ENCODE results near the gene CD14. TPM values are rescaled to one million over a fixed set of nuclear protein-coding genes. Genes with fewer than 3 reads are reported as not detected.

The CD14 gene
- total and polyA plus RNA-seq, 8 donors = 4.3 to 45.8 (median 14.7) TPM

DNA sequence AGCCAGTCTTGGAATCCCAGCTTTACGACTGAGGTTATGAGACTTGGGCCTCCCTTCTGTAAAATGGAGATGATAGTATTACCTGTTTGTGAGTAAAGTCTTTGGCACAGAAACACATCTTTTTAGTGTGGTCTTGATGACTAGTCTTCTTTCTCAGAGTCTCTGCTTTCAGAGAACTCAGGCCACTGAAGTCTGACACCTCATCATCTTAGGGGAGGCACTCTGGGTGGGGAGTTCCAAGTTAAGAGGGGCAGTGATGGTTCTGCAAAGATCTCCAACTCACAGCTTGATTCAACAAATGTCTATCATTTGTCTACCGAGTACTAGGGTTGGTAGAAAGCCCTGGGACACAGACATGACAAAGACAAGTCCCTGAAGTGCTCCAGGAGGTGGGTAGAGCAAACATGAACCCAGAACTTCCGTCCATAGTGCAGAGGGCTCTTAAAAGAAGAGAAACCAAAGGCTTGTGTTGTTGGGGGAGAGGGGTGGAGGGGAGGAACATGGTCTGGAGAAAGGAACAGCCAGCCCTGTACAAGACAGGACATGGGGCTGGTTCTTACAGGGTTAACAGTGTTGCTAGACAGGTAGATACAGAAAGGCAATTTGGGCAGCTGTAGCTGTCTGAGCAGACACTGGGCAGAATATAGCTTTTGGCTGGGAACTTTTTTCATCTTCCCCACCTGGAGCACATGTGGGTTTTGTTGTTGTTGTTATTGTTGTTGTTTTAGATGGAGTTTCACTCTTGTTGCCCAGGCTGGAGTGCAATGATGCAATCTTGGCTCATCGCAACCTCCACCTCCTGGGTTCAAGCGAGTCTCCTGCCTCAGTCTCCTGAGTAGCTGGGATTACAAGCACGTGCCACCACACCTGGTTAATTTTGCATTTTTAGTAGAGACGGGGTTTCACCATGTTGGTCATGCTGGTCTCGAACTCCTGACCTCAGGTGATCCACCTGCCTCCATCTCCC, 2.6 kb upstream of the CD14 start:
- no peak for DNase-seq
- Histone ChIP-seq H3K4me3 (no peak overlapping the region), H3K27me3 (no peaks in the 10 kb centered on the region), H3K36me3 (no peaks in the 10 kb centered on the region), H3K9me3 (no peaks in the 10 kb centered on the region), H3K4me1 (peaks cover 0 to 15% (median 0%) of the 10 kb centered on the region in 3 donors), H3K27ac (no peak overlapping the region)
- intact Hi-C loops (cut with DNase I) = loop anchor here in 2 of 3 donors (10.0 kb wide), 2 partner anchors 71 to 271 kb away; partner anchors contain the start of genes APBB3 (in 1 of the 2), SLC35A4 (in 1 of the 2) and SLC4A9 (in 1 of the 2)
- no peak for FAIRE-seq
- TF ChIP-seq, protein P1, sequence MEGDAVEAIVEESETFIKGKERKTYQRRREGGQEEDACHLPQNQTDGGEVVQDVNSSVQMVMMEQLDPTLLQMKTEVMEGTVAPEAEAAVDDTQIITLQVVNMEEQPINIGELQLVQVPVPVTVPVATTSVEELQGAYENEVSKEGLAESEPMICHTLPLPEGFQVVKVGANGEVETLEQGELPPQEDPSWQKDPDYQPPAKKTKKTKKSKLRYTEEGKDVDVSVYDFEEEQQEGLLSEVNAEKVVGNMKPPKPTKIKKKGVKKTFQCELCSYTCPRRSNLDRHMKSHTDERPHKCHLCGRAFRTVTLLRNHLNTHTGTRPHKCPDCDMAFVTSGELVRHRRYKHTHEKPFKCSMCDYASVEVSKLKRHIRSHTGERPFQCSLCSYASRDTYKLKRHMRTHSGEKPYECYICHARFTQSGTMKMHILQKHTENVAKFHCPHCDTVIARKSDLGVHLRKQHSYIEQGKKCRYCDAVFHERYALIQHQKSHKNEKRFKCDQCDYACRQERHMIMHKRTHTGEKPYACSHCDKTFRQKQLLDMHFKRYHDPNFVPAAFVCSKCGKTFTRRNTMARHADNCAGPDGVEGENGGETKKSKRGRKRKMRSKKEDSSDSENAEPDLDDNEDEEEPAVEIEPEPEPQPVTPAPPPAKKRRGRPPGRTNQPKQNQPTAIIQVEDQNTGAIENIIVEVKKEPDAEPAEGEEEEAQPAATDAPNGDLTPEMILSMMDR (IDR thresholded peaks at IDR 0.05) = no peak
- no peak for ATAC-seq
- 76 to 84% methylated on average over 8 of the region's 8 CpGs for WGBS, 2 donors

DNA sequence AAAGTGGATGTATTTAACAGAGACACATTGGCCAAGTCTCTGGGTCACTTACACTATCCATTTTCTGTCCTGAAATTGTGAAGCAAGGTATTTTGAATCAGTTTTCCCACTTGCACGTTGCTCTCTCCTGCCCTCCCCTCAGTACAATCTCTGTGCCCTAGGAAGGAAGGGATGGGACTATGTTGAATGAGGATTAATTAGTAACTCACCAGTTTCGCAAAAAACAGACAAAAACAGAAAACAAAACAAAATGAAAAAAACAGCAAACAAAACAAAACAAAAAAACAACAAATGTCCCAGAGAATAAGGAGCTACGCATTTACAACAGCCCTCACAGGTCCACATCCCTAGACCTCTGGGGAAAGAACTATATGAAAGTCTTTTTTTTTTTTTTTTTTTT, 1.1 kb upstream of the CD14 start:
- H3K27ac ChIP-seq = peak overlapping the region in 1 of 4 donors; percentile 75

DNA sequence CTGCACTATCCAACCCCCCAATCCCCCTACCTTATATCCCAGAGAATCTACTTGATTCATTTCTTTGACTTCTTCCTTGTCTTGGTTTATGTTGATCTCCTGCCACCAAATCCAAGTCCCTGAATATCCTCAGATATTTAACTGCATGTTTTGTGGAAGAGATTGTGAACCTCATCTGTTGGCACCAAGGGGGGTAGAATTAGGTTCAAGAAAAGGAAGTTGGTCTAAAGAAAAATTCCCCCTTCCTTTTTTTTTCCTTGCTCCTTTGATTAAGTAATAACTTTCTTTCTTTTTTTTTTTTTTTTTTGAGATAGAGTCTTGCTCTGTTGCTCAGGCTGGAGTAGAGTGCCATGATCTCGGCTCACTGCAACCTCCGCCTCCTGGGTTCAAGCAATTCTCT, 526 bp upstream of the CD14 start:
- peaks cover 0 to 8% (median 0%) of the 10 kb centered on the region in 3 donors for H3K4me1 ChIP-seq
- WGBS, 2 donors = 91 to 97% methylated on average over 2 of the region's 2 CpGs
- no peaks in the 10 kb centered on the region for H3K27me3 ChIP-seq
- H3K9me3 ChIP-seq = no peaks in the 10 kb centered on the region
- FAIRE-seq (no peak), ATAC-seq (no peak), DNase-seq (no peak)
- H3K4me3 ChIP-seq = peak overlapping the region in 2 of 4 donors; percentile 38 to 65
- TF ChIP-seq, protein P1 (IDR thresholded peaks at IDR 0.05) = no peak
- intact Hi-C loops (cut with DNase I) = loop anchor here in 2 of 3 donors (10.0 kb wide), 2 partner anchors 69 to 269 kb away; partner anchors contain the start of genes APBB3 (in 1 of the 2), SLC35A4 (in 1 of the 2) and SLC4A9 (in 1 of the 2)
- peak overlapping the region in 1 of 4 donors; percentile 75 for H3K27ac ChIP-seq
- no peaks in the 10 kb centered on the region for H3K36me3 ChIP-seq

More for the DNA sequence above, 1.1 kb upstream of the CD14 start:
- H3K36me3 ChIP-seq = no peaks in the 10 kb centered on the region
- no peak overlapping the region for H3K4me3 ChIP-seq
- H3K9me3 ChIP-seq = no peaks in the 10 kb centered on the region
- H3K4me1 ChIP-seq = peaks cover 0 to 8% (median 0%) of the 10 kb centered on the region in 3 donors
- 46 to 53% methylated on average over 3 of the region's 3 CpGs for WGBS, 2 donors
- ATAC-seq (no peak), DNase-seq (no peak), FAIRE-seq (no peak)
- no peaks in the 10 kb centered on the region for H3K27me3 ChIP-seq
- intact Hi-C loops (cut with DNase I) = loop anchor here in 2 of 3 donors (10.0 kb wide), 2 partner anchors 69 to 269 kb away; partner anchors contain the start of genes APBB3 (in 1 of the 2), SLC35A4 (in 1 of the 2) and SLC4A9 (in 1 of the 2)
- TF ChIP-seq, protein P1 (IDR thresholded peaks at IDR 0.05) = no peak

DNA sequence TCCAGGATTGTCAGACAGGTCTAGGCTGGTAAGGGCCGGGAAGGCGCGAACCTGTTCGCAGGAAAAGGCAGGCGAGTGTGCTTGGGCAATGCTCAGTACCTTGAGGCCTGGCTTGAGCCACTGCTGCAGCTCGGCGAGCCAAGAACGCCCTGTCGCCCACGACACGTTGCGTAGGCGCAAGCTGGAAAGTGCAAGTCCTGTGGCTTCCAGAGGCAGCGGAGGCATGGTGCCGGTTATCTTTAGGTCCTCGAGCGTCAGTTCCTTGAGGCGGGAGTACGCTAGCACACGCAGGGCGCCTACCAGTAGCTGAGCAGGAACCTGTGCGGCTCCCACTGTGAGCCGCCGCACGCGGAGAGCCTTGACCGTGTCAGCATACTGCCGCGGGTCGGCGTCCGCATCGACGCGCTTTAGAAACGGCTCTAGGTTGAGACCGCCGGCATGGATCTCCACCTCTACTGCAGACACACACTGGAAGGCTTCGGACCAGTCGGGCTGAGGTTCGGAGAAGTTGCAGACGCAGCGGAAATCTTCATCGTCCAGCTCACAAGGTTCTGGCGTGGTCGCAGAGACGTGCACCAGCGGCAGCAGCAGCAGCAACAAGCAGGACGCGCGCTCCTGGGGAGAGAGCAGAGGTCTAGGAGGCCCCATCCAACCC, 482 bp downstream of the CD14 start:
- no peaks in the 10 kb centered on the region for H3K27me3 ChIP-seq
- peaks cover 0 to 8% (median 0%) of the 10 kb centered on the region in 3 donors for H3K4me1 ChIP-seq
- DNase-seq (peak in 5 of 6 donors; percentile 48 to 80 (median 59)), ATAC-seq (peak; percentile 65 to 78 (median 77)), FAIRE-seq (no peak)
- H3K27ac ChIP-seq = peak overlapping the region; percentile 33 to 75 (median 62)
- TF ChIP-seq, protein P1 (IDR thresholded peaks at IDR 0.05) = no peak
- H3K4me3 ChIP-seq = peak overlapping the region; percentile 28 to 65 (median 42)
- WGBS, 2 donors = 1% methylated on average over 51 of the region's 51 CpGs
- H3K9me3 ChIP-seq = no peaks in the 10 kb centered on the region
- intact Hi-C loops (cut with DNase I) = loop anchor here in 2 of 3 donors (10.0 kb wide), 2 partner anchors 68 to 268 kb away; partner anchors contain the start of genes APBB3 (in 1 of the 2), SLC35A4 (in 1 of the 2) and SLC4A9 (in 1 of the 2)
- H3K36me3 ChIP-seq = no peaks in the 10 kb centered on the region

Data from pancreas (tissue), 10 donors.